ENCODE data around the gene SCAF8. TPM values are rescaled to one million over a fixed set of nuclear protein-coding genes. Genes with fewer than 3 reads are reported as not detected.

Gene SCAF8
- total and polyA plus RNA-seq, 2 donors (not counting 1 experiment from before 2014, with no cell fraction given): 25.7 to 75.2 TPM

- no peak overlapping the region for H3K4me3 ChIP-seq (ENCODE audit: control extremely low read depth in 1 of 5, extremely low read depth in 1 of 5, insufficient read depth in 1 of 5, low read depth in 2 of 5, low read length in 4 of 5)
- H3K4me1 ChIP-seq (ENCODE audit: control insufficient read depth in 2 of 2, insufficient read depth in 2 of 2, low read length in 2 of 2): peaks cover 4 to 8% of the 10 kb centered on the region in 2 donors
- DNase-seq: no peak
- peaks cover 10% of the 10 kb centered on the region for H4K20me1 ChIP-seq (ENCODE audit: control insufficient read depth, insufficient read depth, low read length, poor library complexity, severe bottlenecking)
- no peak overlapping the region for H3K9ac ChIP-seq (ENCODE audit: low read length)
- H3K4me3 Mint-ChIP-seq: no peak overlapping the region
- H3K79me2 ChIP-seq (ENCODE audit: control insufficient read depth, insufficient read depth, low read length): peaks cover 4% of the 10 kb centered on the region
- H2AFZ ChIP-seq (ENCODE audit: insufficient read depth, low read depth, low read length, poor library complexity, severe bottlenecking): no peak overlapping the region
- no peaks in the 10 kb centered on the region for H3K27me3 Mint-ChIP-seq
- H3K9me3 ChIP-seq (ENCODE audit: control extremely low read depth in 1 of 3, control insufficient read depth in 2 of 3, insufficient read depth in 1 of 3, low read length in 2 of 3): no peaks in the 10 kb centered on the region
- no peak overlapping the region for H3K27ac ChIP-seq (ENCODE audit: low read length in 2 of 2)
- intact Hi-C loops (cut with micrococcal nuclease): no loop called here
- no peak overlapping the region for H3K4me2 ChIP-seq (replicated peaks; ENCODE audit: low read depth, low read length, poor library complexity, severe bottlenecking)
- H3K36me3 ChIP-seq (replicated peaks in 1 of 2; ENCODE audit: control extremely low read depth in 1 of 2, control insufficient read depth in 1 of 2, extremely low read depth in 1 of 2, insufficient read depth in 2 of 2, low read length in 1 of 2): peaks cover 0 to 4% of the 10 kb centered on the region in 2 experiments
- H3K27me3 ChIP-seq (replicated peaks in 1 of 4; ENCODE audit: control extremely low read depth in 1 of 4, control insufficient read depth in 3 of 4, insufficient read depth in 4 of 4, low read length in 3 of 4): no peaks in the 10 kb centered on the region
- no peak for ATAC-seq (ENCODE audit: low read depth)
- peaks cover 20% of the 10 kb centered on the region for H3K4me1 Mint-ChIP-seq
- H3K27ac Mint-ChIP-seq: no peak overlapping the region
- TF ChIP-seq EZH2 (IDR thresholded peaks at IDR 0.05; ENCODE audit: borderline replicate concordance, insufficient read depth, low read depth, low read length, poor library complexity, severe bottlenecking) (no peak), CTCF (IDR thresholded peaks at IDR 0.05) (no peak)
- CTCF ChIA-PET: no interaction called here
- WGBS (ENCODE audit: insufficient coverage): 93% methylated on average over 9 of the region's 10 CpGs
- no peaks in the 10 kb centered on the region for H3K9me3 Mint-ChIP-seq (ENCODE audit: insufficient read depth)
- POLR2A ChIA-PET: no interaction called here
Measured at GRCh38 chr6:154874773-154875592, 141.8 kb downstream of the SCAF8 start.
